Measurements from ENCODE around the gene ATAD3B.
"Not testable (repeated sequence)": the region's sequence is repeated elsewhere in the genome, so short reads cannot be mapped to it uniquely, and the experiment has no call there.

The ATAD3B gene

GRCh38 chr1:1471389-1472052, at the start of gene ATAD3B:
Gene ATAD3B, plus strand, starts transcription at chr1:1471765. Its CDS starts 120 bp downstream, at chr1:1471885.
- peak; percentile 98 to 99 for ATAC-seq

DNA sequence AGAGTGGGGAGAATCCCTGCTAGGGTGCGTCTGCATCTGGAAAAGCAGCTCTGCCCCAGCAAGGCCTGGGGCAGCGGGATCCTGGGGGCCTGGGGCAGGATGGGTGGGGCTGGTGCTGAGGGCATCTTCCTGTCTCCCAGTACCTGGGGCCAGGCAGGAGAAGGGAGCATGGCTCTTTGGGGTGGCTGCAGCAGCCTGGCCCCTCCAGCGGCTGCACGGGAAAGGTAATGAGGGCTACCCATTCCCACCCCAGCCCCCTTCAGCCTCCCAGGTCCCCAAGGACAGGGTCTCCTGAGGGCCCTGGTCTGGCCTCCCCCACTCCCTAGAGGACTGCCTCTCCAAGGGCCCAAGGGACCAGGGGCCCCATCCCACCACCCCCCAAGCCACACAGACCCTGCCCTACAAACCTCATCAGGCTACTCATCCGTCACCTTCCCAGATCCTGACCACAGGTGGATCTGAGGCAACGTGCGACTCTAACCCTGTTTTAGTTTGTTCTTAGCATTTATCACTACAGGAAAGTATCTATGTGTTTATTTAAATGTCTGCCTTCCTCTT, 49.6 kb upstream of the ATAD3B start:
- no peak for ATAC-seq

GRCh38 chr1:1422465-1423244, 48.9 kb upstream of the ATAD3B start:
- no peak for ATAC-seq

GRCh38 chr1:1423245-1423597, 48.3 kb upstream of the ATAD3B start:
- ATAC-seq: no peak

- no peak for ATAC-seq
Observed at GRCh38 chr1:1424707-1425106, 46.9 kb upstream of the ATAD3B start.

GRCh38 chr1:1425426-1425752, 46.2 kb upstream of the ATAD3B start:
- no peak for ATAC-seq

GRCh38 chr1:1425753-1426495, 45.6 kb upstream of the ATAD3B start:
- no peak for ATAC-seq

GRCh38 chr1:1426496-1427105, 45.0 kb upstream of the ATAD3B start:
- ATAC-seq: no peak

- ATAC-seq: peak in 1 of 2 donors; percentile 10
Observed at GRCh38 chr1:1427106-1427819, 44.3 kb upstream of the ATAD3B start.

DNA sequence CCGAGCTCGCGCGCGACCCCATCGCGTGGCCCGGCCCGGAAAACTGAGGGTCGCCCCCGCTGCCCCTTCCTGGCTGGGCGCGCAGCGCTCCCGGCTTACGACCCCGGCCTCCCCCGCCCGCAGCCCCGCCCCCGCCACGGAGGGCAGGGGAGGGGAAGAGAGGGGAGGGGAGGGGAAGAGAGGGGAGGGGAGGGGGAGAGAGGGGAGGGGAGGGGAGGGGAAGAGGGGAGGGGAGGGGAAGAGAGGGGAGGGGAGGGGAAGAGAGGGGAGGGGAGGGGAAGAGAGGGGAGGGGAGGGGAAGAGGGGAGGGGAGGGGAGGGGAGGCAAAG, 43.8 kb upstream of the ATAD3B start:
- no peak for ATAC-seq

- no peak for ATAC-seq
Observed at GRCh38 chr1:1428174-1428573, 43.4 kb upstream of the ATAD3B start.

DNA sequence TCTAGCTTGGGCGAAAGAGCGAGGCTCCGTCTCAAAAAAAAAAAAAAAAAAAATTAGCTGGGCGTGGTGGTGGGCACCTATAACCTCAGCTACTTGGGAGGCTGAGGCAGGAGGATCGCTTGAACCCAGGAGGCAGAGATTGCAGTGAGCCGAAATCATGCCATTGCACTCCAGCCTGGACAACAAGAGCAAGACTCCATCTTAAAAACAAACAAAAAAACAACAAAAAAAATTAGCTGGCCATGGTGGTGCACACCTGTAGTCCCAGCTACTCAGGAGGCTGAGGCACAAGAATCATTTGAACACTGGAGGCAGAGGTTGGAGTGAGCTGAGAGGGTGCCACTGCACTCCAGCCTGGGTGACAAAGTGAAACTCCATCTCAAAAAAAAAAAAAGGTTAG, 42.6 kb upstream of the ATAD3B start:
- not testable (repeated sequence) for ATAC-seq

DNA sequence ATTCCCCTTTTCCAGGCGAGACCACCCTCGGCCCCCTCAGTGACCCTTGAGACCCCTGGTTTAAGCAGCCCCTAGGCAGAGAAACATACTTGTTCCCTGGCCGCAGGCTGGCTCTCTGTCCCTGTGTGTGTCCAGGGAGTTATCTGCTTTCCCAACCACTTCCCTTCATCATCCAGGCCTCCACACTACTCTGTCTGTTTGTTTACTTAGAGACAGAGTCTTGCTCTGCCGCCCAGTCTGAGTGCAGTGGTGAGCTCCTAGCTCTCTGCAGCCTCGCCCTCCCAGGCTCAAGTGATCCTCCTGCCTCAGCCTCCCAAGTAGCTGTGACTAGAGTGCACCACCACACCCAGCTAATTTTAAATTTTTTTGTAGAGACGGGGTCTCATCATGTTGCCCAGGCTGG, 41.9 kb upstream of the ATAD3B start:
- no peak for ATAC-seq

DNA sequence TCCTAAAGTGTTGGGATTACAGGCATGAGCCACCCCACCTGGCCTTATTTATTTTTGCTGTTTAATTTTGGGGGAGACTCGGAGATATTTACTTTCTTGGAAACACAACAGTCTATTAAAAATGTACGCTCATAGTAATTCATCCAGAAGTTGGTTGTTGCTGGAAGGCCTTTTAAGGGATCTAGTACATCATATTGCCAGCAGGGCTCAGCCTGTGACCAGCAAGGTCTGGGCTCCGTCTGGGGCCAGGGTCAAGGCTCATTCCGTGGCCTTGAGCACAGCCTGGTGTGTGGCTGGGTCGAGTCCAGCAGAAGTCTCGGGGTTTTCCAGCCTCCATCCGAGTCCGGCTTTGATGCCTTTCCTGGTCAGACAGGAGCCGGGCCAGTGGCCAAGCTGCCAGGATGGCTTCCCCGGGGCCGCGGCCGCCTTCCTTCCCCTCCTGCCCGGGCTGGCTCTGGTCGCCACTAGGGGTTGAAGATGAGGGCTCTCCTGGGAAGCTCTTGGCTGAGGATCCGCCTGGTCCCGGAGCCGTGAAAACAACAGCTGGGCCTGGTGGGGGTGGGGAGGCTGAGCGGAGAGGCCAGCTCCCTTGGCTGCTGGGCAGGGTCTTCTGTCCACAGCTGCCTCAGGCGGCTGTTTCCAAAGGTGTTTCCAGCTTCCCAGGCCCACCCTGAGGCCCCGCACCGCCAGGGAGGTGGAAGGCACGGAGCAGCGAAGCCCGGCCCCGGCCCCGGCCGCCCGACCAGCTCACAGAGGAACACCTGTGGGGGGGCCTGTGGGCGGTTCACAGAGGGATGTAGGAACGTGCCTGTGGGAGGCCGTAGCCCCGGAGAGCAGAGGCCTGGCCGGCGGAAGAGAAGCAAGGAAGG, 41.2 kb upstream of the ATAD3B start:
- no peak for ATAC-seq

- ATAC-seq: no peak
Observed at GRCh38 chr1:1430992-1431844, 40.3 kb upstream of the ATAD3B start.

DNA sequence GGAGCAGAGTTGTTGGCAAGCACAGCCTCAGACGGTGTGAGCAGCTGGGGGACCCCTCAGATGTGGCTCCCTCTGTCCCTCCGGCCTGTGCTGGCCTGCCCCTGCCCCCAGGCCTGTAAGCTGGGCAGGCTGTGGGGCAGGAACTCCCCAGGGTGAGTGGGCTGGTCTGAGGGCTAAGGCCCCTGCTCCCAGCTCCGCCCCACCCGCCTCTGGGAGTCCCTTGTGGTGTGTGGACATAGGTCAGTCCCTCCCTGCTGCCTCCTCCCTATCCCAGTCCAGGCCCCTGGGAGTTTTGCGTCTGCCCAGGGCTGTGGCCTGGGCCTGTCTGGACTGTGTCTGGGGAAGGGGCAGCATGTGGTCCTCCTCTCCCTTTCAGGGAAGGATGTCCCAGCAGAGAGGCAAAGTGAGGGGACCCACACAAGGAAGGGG, 39.7 kb upstream of the ATAD3B start:
- ATAC-seq: no peak

GRCh38 chr1:1432274-1432950, 39.2 kb upstream of the ATAD3B start:
- no peak for ATAC-seq

GRCh38 chr1:1432951-1433803, 38.4 kb upstream of the ATAD3B start:
- no peak for ATAC-seq

GRCh38 chr1:1433804-1434130, 37.8 kb upstream of the ATAD3B start:
- ATAC-seq: peak; percentile 79
